GM18520 (cell line): ENCODE measurements around the gene MUC2.

Experiments used
- ATAC-seq: cut with Tn5 transposase; IDR thresholded peaks from one replicate; pipeline ENCODE4 v1.9.1; 2021; ENCODE audit not compliant: unreplicated experiment

The MUC2 gene

GRCh38 chr11:1070594-1071462, 3.8 kb upstream of the MUC2 start:
- no peak for ATAC-seq

GRCh38 chr11:1071571-1072115, 3.0 kb upstream of the MUC2 start:
- ATAC-seq = no peak

GRCh38 chr11:1072116-1072820, 2.4 kb upstream of the MUC2 start:
- ATAC-seq = no peak

DNA sequence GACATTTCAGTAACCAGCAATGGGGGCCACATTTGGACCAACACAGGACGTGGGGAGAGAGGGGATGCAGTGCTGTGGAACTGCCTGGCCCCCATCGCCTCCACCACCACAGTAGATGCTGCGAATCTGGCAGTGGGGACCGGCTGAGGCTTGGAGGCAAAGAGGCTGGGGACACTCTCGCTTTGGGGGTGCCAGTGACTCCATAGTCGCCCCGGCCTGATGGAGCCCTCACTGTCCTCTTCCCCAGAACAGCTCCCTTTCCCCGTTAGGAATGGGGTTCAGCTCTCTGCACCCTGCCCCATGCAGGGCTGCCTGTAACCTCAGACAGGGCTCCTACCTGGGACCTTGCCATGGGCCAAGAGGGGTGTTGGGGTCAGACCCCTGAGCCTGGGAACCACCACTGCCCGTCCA, 1.8 kb upstream of the MUC2 start:
- ATAC-seq = no peak

DNA sequence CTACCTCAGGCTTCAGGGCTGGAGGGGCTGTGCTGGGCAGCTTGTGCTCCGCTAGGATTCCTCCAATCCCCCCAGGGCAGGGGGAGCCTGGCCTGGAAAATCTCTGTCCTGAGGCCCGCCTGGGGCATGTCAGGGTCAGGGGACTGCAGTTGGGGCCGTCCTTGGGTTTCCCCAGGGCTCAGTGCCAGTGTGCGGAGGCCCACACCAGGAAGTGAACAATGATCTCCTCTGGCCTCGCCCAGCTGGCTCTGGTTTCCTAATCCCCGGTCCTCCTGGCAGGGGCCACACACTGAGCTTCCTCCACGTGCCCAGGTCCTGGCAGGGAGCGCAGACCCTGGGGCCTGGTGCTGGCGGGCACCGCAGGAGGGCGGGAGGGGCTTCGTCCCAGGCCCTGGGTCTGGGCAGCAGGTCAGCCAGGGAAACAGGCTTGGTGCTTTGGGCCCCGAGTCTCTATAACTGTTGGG, 1.4 kb upstream of the MUC2 start:
- no peak for ATAC-seq

DNA sequence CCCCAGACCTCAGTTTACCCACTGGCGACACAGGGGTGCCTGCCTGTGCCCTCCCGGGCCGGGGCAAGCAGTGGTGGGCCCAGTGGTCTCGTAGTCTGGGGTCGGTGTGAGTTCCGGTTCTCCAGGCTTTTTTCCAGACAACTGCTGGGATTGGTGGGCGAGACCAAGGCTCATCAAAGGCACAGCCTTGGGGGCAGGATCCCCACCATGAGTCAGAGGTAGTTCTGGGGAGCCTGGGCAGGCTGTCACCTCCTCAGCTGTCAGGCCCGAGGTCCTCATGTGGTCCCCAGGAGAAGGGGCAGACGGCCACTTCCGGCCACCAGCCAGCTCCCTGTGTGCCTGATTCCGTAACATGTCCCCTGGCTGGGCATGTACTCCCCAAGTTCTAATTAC, 827 bp upstream of the MUC2 start:
- ATAC-seq = no peak

GRCh38 chr11:1075341-1075911, 752 bp downstream of the MUC2 start:
- no peak for ATAC-seq

- ATAC-seq = no peak
These were observed 1.5 kb downstream of the MUC2 start for GRCh38 chr11:1076061-1076665.

- ATAC-seq = no peak
These were observed 2.4 kb downstream of the MUC2 start for GRCh38 chr11:1077033-1077416.

DNA sequence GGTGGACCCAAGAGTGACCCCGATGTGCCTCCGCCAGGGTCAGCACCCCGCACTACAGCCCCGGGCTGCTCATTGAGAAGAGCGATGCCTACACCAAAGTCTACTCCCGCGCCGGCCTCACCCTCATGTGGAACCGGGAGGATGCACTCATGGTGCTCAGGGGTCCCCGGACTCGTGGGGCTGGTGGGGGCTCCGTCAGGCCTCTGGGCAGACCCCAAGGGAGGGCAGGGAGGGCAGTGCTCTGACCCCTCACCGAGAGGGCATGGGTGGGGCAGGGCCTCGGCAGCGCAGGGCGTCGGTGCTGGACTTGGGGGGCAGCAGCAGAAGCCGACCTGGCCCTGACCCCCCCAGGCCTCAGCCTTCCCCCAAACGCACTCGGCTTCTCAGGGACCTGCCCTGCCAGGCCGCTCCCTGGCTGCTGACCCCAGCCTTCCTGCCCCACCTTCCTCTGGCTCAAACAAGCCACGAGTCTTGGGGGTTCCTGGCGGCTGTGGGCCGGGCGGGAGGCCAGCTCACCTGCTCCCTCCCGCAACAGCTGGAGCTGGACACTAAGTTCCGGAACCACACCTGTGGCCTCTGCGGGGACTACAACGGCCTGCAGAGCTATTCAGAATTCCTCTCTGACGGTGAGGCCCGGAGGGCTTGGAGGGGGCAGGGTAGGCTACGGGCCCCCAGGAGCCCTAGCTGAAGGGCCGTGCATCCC, 2.9 kb downstream of the MUC2 start:
- no peak for ATAC-seq

GRCh38 chr11:1078191-1078601, 3.5 kb downstream of the MUC2 start:
- no peak for ATAC-seq

DNA sequence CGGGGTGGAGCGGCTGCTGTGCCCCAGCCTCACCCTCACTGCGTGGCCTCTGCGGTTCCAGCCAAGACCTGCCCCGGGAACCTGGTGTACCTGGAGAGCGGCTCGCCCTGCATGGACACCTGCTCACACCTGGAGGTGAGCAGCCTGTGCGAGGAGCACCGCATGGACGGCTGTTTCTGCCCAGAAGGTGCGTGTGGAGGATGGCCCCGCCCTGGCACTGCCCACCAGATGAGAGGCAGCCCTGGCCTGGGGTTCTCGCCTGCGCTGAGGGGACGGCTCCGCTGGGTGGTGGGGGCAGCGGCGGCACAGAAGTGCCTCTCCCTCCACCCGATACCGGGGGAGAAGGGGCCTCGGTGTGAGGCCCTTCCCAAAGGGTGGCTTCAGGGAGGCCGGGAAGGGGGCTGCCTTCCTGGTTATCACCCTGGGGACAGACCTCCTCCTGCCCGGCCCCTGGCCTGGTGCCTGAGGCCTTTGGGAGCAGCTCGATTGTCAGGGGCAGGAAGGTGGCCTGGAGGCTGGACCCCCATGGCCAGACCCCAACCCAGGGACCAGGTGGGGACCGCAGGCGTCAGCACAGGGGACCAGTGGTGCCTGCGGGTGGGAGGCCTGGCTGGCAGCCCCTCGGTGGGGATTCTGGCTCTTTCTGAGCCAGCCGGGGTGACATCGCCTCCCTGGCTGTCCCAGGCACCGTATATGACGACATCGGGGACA, 7.1 kb downstream of the MUC2 start:
- no peak for ATAC-seq

DNA sequence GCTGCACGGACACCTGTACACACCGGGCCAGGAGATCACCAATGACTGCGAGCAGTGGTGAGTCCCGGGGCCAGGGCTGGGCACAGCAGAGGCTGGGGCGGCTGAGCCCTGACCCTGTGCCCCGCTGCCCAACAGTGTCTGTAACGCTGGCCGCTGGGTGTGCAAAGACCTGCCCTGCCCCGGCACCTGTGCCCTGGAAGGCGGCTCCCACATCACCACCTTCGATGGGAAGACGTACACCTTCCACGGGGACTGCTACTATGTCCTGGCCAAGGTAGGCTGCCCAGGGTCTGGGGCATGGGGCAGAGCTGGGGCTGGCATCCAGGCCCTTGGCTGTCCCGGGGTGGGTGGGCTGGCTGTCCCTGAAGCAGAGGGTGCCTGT, 7.7 kb downstream of the MUC2 start:
- ATAC-seq = no peak

GRCh38 chr11:1082728-1083620, 8.3 kb downstream of the MUC2 start:
- no peak for ATAC-seq

GRCh38 chr11:1083621-1084551, 9.2 kb downstream of the MUC2 start:
- ATAC-seq = no peak

DNA sequence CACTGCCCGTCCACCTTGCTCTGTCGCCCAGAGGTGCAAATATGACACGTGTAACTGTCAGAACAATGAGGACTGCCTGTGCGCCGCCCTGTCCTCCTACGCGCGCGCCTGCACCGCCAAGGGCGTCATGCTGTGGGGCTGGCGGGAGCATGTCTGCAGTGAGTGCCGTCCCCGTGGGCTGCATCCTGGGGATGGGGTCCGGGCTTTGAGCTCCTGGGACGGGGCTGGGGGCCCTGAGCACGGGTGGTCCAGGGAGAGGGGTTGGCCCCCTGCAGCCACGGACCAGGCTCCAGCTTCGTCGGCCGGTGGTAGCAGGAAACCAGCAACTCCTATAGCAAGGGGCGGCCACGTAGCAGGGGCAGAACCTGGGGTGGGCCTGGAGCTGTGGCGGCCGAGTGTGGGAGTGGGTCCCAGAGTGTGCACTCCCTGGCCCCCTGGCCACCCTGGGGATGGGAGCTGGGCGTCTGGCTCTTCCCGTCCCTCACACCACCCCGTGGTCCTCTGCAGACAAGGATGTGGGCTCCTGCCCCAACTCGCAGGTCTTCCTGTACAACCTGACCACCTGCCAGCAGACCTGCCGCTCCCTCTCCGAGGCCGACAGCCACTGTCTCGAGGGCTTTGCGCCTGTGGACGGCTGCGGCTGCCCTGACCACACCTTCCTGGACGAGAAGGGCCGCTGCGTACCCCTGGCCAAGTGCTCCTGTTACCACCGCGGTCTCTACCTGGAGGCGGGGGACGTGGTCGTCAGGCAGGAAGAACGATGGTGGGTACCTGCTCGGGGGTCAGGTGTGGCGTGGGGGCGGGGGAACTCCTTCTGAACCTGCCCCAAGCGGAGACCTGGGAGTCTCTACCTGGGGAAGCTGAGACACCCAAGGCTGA, 10.1 kb downstream of the MUC2 start:
- ATAC-seq = no peak
